HG03045 (cell line): ENCODE data around the gene FLOT1.

ENCODE experiments used
- ATAC-seq: cut with Tn5 transposase; IDR thresholded peaks from one replicate; pipeline ENCODE4 v1.9.1; 2021; ENCODE audit warnings: mild to moderate bottlenecking, moderate library complexity; ENCODE audit not compliant: unreplicated experiment

Gene FLOT1

DNA sequence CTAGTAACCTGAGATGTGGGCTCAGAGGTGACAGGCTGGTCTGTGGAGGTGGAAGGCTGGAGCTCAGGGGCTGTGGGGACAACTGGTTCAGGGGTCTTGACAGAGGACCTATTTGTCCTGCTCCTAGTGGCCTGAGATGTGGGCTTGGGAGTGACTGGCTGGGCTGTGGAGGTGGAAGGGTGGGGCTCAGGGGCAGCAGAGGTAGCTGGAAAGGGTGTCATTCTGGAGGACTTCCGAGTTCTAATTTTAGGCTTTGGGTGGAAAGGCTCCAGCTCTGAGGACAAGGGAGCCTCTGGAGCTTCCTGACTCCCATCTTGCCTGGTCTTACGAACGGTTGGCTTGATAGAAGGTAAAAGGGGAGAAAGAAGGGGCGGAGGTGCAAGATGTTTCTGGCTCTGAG lies 36.9 kb downstream of the FLOT1 start:
- ATAC-seq, result no peak

DNA sequence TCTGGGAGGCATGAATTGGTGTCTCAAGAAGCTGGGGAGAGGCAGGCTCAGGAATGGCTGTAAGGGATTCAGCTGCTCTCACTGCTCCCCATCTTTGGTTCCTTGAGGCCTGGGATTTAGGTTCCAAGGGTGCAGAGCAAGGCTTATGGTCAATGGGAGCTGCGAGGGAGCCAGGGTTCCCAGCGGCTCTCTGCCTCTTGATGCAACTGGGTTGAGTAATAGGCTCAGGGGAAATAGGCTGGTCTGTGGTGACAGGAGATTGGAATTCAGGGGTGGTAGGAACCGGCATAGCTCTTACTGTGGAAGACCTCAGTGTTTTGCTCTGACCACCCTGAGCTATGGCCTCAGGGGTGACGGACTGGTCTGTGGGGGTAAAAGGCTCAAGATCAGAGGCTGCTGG lies 38.7 kb downstream of the FLOT1 start:
- ATAC-seq, result no peak

DNA sequence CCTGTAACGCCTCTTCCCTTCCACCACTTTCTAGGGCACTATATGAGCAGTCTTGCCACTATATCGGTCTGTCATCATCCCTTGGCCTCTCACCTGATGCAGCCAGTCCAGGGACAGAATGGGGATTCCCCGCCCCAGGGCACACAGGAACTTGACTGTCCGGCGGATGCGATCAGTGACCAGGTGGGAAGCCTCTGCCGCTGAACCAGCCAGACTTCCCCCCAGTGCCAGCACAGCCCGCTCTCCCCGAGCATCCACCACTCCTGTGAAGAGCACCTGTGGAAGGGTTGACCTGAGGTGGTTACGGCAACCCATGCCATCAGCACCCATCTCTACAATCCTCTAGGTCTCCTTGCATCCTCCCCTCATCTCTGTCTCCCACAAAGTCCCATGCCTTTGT lies 39.5 kb downstream of the FLOT1 start:
- no peak for ATAC-seq

DNA sequence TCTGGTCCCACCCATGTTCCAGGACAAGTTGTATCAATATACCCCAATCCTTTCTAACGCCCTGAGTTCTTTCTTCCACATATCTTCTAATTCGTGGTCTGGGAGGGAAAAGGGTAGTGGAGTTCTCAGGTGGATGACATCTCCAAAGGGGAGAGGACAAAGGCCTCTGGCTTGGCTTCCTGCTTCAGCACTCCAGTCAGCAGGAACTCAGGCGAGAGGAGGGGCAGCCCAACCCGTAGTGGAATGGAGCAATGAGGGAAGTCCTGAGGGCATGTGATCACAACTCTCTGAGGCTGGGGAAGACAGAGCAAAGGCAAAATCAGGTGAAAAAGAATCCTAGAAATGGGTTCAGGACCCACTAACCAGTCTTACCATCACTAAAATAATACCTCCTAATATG lies 42.1 kb downstream of the FLOT1 start:
- ATAC-seq, result no peak

DNA sequence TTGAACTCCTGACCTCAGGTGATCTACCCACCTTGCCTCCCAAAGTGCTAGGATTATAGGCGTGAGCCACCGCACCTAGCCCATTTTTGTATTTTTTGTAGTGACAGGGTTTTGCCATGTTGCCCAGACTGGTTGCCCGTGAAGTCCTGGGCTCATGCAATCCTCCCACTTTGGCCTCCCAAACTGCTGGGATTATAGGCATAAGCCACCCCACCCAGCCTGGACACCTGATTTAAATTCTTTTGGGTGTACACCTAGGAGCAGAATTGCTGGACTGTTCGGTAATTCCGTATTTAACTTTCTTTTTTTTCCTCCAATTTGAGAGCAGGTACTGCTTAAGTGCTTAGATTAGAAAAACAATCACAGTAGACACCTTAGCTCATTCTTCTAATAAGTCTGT lies 46.1 kb downstream of the FLOT1 start:
- no peak for ATAC-seq

DNA sequence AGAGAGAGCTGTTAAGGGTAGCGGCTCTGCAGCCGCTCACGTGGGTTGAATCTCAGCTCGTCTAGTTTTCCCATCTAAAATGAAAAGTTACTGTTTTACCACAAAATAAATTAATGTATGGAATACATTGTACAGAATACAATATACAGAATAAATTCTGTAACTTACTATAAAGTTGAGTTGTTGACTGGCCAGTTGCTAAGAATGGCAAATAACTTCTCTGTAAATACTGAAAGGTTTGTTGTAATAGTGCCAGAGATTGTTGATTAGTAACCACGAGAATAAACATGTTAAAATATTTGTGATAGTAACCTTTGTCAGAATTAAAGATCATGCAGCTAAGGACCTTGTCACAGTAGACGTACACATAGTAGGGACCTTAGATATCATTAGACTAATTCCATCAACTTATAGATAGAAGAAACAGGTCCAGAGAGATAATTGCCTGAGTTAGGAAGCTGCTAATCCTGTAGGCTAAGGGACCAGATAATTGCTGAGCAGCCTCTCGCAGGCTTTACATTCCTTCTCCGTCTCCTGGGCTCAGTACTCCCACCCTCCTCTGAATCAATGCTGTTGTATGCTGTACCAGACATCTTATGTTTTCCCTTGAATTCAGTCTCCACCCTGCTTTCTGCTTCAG lies 51.2 kb downstream of the FLOT1 start:
- no peak for ATAC-seq

DNA sequence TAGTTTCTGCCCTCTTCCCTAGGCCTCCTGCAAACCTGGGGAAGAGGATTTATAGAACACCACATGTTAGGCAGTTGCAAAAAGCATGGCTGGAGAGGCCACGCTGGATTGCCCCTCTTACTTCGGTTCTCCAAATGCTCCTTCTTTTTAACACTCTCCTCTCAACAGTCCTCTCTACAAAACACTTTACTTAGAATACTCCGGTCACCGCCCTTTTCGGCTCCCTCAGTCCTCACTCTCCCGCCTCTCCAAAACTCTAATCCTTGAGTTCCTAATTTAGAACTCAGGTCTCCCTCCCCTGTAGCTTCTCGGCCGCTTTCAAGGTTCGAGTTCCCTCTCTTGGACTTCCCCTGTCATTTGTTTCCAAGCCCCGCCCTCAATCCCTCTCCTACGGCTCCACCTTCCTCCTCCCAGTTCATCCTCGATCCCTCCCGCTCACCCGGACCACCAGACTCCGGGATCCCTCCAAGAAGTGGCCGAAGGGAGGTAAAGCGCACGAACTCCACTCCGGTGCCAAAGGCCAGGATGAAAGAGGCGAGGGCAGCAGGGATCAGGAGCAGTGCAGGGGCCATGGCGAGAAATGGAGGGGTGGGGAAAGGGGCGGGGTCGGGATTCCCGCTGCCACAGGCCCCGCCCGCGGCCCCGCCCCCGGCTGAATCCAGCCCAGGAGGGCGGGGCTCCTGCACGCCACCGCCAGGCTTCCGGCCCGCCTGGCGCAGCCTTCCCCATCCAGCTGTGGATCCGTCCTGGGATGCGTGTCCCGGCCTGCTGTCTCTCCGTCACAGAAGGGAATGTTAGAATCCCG lies 51.9 kb downstream of the FLOT1 start, which contains the start of gene NRM:
Gene NRM, minus strand, starts transcription at position 582 of the 805 bp plus-strand sequence. Its CDS starts 10 bp downstream, at position 572.
- ATAC-seq, result peak; percentile 32

DNA sequence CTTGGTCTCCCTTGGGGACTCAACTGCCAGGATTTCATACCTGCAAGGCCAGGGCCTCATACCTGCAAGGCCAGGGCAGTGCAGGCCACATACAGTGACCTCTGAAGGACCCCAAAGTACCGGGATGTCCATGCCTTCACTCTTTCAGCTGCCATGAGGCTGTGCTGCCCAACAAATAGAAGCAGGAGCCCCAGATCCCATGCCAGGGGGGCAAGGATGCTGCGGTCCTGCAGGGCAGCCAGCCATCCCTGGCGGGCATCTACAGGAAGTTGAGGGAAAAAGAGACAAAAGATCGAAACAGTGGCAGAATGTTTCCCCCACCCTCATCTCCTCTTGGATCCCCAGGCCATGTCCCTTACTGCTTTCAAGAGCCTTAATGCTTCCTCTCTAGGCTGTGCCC lies 52.5 kb downstream of the FLOT1 start:
- ATAC-seq, result no peak

DNA sequence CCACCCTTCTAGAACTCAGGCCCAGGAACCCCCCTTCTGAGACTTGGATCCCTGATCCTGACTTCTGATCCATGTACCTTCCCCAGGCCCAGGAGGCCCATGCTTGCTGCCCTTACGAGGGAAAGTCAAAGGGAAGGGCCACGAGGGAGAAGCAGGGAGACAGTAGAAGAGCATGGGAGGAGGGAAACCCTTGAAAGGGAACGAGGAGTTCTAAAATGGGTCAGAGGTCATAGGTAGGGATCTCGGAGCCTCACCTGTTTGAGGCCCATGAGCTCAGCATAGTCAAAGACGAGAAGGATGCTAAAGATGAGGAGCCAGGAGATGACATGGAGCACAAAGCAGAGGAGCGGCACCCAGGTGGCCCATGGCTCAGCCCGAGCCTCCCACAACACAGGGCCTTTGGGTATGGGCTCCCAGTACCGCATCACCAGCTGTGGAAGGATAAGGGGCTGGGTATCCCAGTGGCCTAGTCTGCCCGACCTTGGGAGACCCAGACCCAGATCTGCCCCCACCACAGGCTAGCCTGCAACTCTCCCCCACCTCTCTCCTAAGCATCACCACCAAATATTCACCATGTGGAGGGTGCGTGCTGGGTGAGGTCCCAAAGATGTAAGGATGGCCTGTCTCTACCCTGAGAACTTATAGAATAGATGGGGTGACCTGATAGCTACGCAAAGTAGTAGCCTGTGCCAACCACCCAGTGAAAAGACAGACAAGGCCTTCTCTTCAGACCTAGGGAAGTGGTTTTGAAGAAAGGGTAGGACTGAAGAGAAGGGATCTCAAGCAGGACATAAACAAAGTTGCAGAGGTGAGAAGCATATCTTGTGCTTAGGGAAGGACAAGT lies 53.2 kb downstream of the FLOT1 start:
- ATAC-seq, result no peak

DNA sequence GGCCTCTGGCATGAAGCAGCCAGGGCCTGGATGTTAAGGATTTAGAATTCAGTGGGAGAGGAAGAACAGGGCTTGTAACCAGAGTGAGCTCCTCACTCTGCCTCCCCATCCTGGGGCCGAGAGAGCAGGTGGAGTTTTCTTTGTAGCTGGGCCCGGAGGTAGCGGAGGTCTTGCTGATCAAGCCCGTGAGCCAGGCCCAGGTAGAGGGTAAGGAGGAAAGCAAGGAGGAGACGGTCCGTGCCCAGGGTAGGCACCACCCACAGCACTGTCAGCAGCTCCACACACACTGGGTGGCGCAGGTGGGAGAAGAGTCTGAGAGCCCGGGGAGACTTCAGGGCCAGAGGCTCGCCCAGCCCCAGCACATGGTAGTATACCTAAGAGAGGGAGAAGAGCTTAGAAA lies 53.9 kb downstream of the FLOT1 start:
- no peak for ATAC-seq

DNA sequence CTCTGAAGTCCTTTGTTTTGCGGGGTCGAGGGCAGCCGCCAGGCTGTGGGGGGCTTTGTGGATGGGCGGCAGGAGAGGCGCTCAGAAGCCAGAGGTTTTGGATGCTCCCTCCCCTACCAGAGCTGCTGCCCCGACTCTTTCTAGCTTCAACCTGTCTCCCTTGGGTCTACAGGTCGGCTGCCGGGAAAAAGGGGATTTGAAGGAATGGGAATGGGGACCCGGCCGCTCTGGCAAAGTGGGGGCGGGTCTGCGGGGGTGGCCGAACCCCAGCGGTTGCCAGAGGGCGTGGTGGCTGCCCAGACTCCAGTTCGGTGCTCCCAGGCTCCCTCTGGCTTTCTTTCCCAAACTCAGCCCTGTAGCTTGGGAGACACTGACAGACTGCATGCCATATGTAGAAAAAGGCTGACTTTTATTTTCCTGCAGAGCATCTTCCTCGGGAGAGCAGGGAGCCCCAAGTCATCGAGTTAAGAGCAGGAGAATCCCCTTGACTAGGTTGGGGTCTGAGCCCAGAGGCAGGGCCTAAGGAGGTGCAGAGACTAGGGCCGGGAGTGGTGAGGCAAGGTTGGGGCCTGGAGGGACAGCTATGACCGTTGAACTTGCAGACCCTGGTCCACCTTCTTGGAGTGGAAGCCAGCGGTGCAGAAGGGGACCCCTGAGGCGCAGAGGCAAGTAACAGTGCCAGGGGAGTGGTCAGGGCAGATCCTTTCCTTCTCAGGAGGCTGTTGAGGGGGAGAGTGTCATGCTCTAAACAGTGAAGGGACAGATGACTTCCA lies 54.6 kb downstream of the FLOT1 start:
- no peak for ATAC-seq

DNA sequence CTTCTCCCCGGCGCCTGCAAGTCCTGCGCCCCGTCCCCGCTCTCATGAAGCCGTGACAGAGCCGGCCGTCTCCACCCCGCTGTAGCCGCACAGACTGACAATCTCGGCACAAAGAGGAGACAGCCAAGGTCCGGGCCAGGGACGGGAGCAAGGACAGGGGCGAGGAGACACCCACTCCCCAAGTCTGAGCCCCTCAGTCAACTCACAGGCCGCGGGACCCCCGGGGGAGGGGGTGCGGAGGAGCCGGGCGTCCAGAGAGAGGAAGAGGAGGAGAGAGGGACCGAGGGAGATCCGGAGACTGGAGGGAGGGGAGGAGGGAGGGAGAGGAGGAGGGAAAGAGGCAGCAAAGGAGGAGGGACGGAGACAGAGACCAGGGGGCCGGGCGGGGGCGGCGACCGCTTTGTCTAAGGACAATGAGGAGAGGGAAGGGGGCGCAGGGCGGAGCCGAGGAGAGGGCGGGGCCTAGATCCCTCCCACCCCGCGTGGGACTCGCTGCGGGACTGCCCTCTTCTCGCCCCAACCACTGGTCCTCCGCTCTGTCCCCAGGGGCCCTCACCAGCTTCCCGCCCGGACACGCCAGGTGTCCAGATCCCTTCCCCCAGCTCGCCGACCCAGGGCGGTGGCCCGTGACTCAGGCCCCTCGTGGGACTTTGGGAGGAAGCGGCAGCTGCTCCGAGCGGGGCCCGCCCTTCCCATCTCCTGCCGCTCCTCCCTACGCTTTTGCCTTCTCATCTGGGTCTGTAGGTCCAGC lies 55.4 kb downstream of the FLOT1 start:
- ATAC-seq, result no peak

DNA sequence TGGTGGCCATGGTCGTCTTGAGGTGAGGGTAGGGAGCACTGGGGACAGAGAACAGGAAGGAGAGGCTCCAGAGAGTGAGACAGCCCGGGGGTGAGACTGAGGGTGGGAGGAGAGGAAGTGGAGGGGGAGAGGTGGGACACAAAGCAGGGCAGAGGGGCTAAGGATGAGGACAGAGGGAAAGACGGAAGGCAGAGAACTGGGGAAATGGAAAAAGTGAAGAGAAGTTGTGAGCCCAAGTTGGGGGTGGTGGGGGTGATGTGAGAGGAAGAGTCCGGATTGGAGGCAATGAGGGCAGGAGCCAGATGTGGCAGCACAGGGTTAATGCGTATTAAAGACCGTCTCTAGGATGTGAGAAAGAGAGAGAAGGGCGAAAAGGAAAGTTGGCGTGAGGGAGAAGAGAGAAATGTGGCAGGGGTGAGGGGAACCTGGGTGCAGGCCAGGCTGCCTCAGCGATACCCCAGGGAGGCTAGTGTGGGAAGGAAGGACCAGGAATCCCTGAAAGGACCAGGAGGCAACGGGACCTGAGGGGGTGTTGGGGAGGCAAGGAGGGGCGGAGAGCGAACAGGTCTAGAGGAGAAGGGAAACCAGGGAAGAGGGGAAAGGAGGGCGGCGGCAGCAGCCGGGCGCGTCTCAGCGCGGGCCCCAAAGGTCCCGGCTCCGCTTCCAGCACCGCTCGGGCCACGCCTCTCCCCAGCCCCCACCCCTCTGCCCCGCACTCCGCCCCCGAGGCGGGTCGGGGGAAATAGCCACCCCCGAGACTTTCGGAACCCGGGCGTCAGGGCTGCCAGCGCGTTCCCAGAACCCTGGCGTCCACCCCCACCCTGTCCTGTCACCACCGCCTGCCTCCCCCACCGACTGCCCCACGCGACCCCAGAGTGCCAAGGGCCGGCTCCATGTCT lies 56.2 kb downstream of the FLOT1 start, which contains the start of gene PPP1R18:
Gene PPP1R18, minus strand, starts transcription at position 637 of the 899 bp plus-strand sequence. Its CDS starts 627 bp downstream, at position 10.
- ATAC-seq, result no peak

DNA sequence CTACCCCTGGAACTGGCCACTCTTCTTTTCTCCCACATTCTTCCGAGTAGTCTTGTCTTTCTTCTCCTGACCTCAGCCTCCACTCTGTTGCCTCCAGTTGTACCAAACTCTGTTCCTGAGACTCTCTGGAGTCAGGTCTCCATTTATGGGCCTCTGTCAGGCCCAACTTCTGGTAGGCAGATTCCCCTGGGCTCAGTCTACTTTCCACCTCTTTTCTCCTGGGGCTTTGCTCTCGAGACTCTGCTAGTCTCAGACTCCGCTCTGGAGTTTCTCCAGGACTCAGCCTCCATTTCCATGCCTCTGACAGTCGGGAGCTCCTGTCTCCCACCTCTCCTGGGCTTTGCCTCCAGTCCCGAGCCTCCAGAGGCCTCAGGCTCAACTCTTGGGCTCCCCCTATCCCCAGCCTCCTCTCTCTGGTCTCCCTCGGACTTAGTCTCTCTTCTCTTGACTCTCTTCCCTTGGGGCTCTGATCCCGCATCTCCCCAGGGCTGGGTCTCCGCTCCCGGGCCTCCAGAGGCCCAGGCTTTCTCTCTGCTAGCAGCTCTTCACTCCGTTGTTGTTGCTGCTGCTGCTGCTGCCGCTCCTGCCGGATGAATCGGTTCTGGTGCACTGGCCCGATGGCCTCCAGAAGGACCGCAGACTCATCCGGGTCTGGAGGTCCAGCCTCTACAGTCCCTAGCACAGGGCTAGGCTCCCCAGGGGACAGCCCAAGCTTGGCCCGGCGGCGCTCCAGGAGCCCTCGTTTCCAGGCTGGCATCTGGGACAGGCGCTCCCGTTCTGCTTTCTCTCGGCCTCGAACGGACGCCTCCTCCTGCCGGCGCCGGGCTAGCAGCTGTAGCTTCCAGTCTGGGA lies 57.1 kb downstream of the FLOT1 start:
- ATAC-seq, result no peak

DNA sequence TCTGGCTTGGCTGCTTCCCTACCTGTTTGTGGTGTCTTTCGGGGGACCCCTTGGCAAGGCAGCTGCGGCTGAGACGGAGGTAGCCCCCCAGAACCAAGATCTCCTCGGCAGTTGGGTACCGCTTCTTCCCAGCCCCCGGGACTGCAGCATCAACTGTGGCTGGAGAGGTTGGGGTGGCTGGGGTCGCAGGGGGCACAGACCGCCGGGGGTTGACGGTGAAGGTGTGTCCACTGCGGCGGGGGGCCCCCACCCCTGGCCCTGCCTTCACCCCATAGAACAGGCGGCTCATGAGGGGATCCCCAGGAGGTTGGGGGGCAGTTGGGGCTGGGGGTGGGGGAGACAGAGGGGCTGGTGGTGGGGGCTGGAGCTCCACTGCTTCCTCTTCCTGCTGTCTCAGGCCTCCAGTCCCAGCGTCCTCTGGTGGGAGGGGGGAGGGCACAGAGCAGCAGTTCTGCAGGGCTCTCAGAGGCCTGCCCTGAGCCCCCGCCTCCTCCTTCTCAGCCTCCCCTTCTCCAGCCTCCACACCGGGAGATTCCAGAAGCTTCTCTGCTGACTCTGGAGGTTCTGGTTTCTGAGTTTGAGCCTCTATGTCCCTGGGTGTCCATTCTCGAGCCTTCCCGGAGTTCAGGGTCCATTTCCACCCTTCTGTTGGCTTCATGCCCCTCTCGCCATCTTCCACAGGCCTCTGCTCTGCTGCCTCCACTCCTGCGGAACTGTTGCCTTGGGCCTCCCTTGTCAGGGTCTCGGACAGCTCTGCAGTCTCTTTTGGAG lies 57.9 kb downstream of the FLOT1 start:
- no peak for ATAC-seq

DNA sequence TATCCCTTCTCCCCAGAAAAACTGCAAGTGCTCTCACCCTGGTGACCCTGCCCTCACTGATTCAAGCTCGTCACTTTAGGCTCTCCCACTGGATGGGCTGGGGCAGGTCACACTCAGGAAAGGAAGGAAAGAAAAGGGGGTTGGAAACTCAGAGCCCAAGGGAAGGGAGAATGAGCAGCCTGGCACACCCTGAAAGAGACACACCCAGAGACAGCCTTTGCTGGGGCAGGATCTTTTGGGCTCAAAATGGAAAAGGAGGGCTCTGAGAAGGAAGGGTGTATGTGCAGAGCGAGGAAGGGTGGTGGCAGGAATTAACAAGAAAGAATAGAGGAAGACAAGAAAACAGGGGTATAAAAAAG lies 58.5 kb downstream of the FLOT1 start:
- ATAC-seq, result no peak

DNA sequence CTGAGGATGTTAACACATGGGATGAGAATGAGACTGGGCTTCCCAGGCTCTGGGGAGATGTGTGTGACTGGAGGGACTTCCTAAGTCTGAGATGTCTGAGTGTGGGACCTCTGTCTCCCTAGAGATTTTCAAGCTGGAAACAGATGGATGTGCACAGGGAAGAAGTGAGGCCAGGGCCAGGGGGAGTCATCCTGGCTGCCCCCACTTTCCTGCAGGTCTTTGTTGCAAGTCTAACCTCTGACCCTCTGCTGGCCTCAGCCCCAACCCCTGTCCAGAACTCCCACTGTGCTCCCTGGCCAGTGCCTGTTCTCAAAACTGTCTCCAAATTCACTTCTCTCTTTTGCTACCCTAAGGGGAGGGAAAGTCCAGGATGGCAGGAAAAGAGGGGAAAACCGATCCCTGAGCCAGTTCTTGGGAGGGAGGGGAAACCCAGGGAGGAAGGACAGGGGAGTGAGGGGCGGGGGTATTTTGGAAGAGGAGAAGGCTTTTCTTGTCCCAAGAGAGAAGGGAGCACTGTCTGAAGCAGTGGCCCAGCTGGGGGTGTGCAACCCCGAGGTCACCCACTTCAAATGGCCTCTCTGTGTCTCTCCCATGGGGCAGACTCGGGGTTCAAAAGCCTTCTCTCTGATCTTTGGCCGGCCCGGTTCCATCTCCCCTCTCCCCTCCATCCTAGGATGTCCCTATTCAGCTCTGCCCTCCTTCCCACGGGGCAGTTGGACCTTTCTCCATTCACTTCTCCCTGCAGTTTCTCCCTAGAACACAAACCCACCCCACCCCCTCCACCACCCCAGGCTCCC lies 59.1 kb downstream of the FLOT1 start:
- no peak for ATAC-seq
